Subcutaneous abdominal adipose tissue (tissue), 5 donors: ENCODE measurements around the gene ZSCAN10.
"Not testable (repeated sequence)": the region's sequence is repeated elsewhere in the genome, so short reads cannot be mapped to it uniquely, and the experiment has no call there.

ENCODE experiments used
- H3K27ac ChIP-seq: one replicate; pipeline ENCODE4 v1.7.0; 2013; ENCODE audit warnings: low read depth, mild to moderate bottlenecking, inconsistent platforms, low read length, moderate library complexity
- H3K27me3 ChIP-seq, 5 donors: one replicate each; pipeline ENCODE4 v1.7.0; 2013; ENCODE audit warnings: low read length in 5 of 5, inconsistent platforms in 1 of 5; ENCODE audit not compliant: control insufficient read depth in 5 of 5, insufficient read depth in 4 of 5
- H3K36me3 ChIP-seq, 5 donors: one replicate each; pipeline ENCODE4 v1.7.0; 2013; ENCODE audit warnings: low read length in 5 of 5; ENCODE audit not compliant: control insufficient read depth in 5 of 5, insufficient read depth in 5 of 5
- H3K4me1 ChIP-seq, 5 donors: one replicate each; pipeline ENCODE4 v1.7.0; 2013; ENCODE audit warnings: low read length in 5 of 5, mild to moderate bottlenecking in 3 of 5, moderate library complexity in 1 of 5; ENCODE audit not compliant: control insufficient read depth in 5 of 5, insufficient read depth in 5 of 5
- H3K4me3 ChIP-seq, 5 donors: one replicate each; pipeline ENCODE4 v1.7.0; 2013; ENCODE audit warnings: low read length in 5 of 5, low read depth in 1 of 5
- H3K9ac ChIP-seq, 5 donors: one replicate each; pipeline ENCODE4 v1.7.0; 2013; ENCODE audit warnings: low read length in 5 of 5, mild to moderate bottlenecking in 4 of 5, moderate library complexity in 3 of 5
- H3K9me3 ChIP-seq, 5 donors: one replicate each; pipeline ENCODE4 v1.7.0; 2013; ENCODE audit warnings: low read length in 5 of 5; ENCODE audit not compliant: control insufficient read depth in 5 of 5
- donor health status: healthy.
- donor health status: healthy.
- donor health status: healthy.
- donor health status: healthy.
- donor health status: healthy.

ZSCAN10 gene

DNA sequence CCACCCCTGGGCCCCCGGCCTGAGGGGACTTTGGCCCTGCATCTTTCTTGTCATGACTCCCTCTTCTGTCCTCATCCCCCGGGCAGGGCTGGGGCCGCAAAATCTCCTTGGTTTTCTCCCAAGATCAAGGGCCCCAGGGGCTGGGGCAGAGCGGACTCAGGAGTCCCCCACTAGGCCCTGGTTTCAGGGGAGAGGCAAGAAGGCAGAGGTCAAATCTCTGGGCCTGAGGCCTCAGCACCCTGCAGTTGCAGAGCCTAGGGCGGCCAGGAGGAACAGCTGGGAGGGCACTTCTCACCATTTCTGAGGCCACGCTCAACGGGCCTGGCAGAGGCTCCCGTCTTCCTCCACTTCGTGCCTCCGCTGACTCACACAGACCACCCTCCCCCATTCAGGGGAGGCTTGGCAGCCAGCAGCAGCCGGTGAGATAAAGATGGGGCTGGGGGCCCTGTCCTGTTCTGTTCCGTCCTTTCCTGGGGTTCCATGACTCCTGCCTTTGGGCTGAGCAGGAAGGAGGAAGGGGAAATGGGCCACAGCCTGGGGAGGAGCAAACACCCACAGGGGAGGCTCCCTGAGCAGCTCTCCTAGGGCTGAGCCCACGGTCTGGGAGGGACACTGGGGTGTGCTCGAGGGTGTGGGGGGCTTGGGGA is 12.4 kb downstream of the ZSCAN10 start:
- H3K27me3 ChIP-seq: peaks cover 0 to 5% (median 0%) of the 10 kb centered on the region in 5 donors
- H3K27ac ChIP-seq: peak overlapping the region; percentile 70
- peak overlapping the region; percentile 50 to 65 (median 62) for H3K4me3 ChIP-seq
- no peaks in the 10 kb centered on the region for H3K9me3 ChIP-seq
- H3K36me3 ChIP-seq: no peaks in the 10 kb centered on the region
- peaks cover 3 to 37% (median 26%) of the 10 kb centered on the region in 5 donors for H3K4me1 ChIP-seq
- peak overlapping the region in 3 of 5 donors; percentile 52 to 69 (median 57) for H3K9ac ChIP-seq

DNA sequence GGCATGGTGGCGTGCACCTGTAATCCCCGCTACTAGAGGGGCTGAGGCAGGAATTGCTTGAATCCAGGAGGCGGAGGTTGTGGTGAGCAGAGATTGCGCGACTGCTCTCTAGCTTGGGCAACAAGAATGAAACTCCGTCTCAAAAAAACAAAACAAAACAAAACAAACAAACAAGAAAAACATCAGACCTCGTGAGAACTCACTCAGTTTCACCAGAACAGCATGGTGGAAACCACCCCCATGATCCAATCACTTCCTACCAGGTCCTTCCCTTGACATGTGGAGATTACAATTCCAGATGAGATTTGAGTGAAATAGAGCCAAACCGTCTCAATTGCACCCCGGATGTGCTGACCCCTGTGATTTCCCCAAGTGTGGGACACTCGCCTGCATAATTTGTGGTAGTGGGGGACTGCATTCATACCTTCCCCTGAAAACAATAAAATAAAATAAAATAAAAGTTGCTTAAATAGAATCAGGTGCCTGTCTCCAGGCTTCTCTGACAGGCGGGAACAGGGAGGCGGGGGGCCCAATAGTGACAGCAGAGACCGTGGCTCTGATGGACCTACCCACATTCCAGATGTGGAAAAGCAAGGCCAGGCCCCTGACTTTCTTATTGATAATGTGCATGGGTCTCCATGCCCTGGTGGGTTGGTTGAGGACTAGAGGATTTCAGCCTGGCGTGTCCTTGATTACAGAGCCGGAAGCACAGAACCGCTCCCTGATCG is 13.1 kb downstream of the ZSCAN10 start:
- H3K9ac ChIP-seq: peak overlapping the region in 2 of 5 donors; percentile 57 to 69
- H3K27ac ChIP-seq: peak overlapping the region; percentile 70

DNA sequence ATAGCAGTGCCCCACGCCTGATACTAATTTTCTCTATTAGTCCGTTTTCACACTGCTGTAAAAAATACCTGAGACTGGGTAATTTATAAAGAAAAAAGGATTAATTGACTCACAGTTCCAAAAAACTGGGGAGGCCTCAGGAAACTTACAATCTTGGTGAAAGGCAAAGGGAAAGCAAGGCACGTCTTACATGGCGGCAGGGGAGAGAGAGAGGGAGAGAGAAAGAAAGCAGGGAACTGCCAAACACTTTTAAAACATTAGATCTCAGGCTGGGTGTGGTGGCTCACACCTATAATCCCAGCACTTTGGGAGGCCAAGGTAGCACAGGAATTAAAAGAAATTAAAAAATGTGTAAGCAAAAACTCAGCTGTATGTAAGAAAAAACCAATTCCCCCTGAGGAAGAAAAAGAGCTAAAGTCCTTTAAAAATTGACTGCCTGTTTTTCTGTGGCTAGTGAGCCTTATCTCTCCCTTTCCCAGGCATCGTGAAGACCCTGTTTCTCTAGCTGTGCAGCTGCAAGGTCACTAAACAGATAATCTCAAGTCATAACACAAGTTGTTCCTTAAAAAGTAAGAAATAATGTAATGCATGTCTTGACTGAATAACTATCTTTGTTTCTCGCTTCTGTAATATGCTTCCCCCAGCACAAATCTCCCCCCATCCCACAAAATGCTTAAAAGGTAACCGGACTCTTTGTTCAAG is 14.0 kb downstream of the ZSCAN10 start:
- peaks cover 3 to 37% (median 26%) of the 10 kb centered on the region in 5 donors for H3K4me1 ChIP-seq
- H3K9me3 ChIP-seq: no peaks in the 10 kb centered on the region
- no peak overlapping the region for H3K4me3 ChIP-seq
- no peak overlapping the region for H3K27ac ChIP-seq
- H3K9ac ChIP-seq: no peak overlapping the region
- peaks cover 0 to 5% (median 0%) of the 10 kb centered on the region in 5 donors for H3K27me3 ChIP-seq
- peaks cover 0 to 2% (median 0%) of the 10 kb centered on the region in 5 donors for H3K36me3 ChIP-seq

More for the DNA sequence above, 13.1 kb downstream of the ZSCAN10 start:
- Histone ChIP-seq H3K36me3 (peaks cover 0 to 2% (median 0%) of the 10 kb centered on the region in 5 donors), H3K4me3 (peak overlapping the region in 4 of 5 donors; percentile 50 to 65 (median 63)), H3K9me3 (no peaks in the 10 kb centered on the region), H3K4me1 (peaks cover 3 to 37% (median 26%) of the 10 kb centered on the region in 5 donors), H3K27me3 (peaks cover 0 to 5% (median 0%) of the 10 kb centered on the region in 5 donors)

DNA sequence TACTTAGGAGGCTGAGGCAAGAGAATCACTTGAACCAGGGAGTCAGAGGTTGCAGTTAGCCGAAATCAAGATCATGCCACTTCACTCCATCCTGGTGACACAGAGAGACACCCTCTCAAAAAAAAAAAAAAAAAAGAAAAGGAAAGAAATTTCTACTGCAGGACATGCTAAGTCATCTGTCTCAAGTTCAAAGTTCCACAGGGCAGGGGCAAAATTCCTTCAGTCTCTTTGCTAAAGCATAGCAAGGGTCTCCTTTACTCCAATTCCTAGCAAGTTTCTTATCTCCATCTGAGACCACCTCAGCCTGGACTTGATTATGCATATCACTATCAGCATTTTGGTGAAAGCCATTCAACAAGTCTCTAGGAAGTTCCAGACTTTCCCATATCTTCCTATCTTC is 14.6 kb downstream of the ZSCAN10 start:
- Histone ChIP-seq H3K36me3 (peaks cover 0 to 2% (median 0%) of the 10 kb centered on the region in 5 donors), H3K4me1 (peaks cover 3 to 37% (median 26%) of the 10 kb centered on the region in 5 donors), H3K9ac (no peak overlapping the region), H3K27ac (no peak overlapping the region), H3K27me3 (peaks cover 0 to 5% (median 0%) of the 10 kb centered on the region in 5 donors), H3K9me3 (no peaks in the 10 kb centered on the region), H3K4me3 (no peak overlapping the region)

DNA sequence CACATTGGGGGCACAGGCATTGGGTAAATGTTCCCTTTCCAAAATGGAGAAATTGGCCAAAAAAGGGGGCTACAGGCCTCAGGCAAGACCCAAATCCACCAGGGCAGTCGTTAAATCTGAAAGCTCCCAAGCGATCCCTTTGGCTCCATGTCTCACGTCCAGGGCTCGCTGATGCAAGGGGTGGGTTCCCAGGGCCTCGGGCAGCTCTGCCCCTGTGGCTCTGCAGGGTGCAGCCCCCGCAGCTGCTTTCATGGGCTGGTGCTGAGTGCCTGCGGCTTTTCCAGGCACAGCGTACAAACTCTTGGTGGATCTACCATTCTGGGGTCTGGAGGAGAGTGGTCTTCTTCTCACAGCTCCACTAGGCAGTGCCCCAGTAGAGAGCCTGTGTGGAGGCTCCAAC is 15.7 kb downstream of the ZSCAN10 start:
- not testable (repeated sequence) for H3K27ac ChIP-seq, H3K36me3 ChIP-seq, H3K4me3 ChIP-seq, H3K9ac ChIP-seq, H3K9me3 ChIP-seq, H3K27me3 ChIP-seq
- H3K4me1 ChIP-seq: peaks cover 3 to 32% (median 26%) of the 10 kb centered on the region in 5 donors

DNA sequence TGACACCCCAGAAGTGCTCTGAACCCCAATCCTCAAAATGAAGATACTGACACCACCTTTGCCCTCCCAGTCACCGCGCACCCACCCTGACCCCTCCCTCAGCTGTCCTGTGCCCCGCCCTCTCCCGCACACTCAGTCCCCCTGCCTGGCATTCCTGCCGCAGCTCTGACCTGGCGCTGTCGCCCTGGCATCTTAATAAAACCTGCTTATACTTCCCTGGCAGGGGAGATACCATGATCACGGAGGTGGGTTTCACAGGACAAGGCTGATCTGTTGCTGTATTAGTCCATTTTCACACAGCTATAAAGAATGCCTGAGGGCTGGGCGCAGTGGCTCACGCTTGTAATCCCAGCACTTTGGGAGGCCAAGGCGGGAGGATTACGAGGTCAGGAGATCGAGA is 17.1 kb downstream of the ZSCAN10 start:
- not testable (repeated sequence) for H3K4me3 ChIP-seq, H3K27me3 ChIP-seq, H3K9ac ChIP-seq, H3K36me3 ChIP-seq, H3K9me3 ChIP-seq, H3K27ac ChIP-seq
- H3K4me1 ChIP-seq: peaks cover 2 to 17% (median 11%) of the 10 kb centered on the region in 5 donors

DNA sequence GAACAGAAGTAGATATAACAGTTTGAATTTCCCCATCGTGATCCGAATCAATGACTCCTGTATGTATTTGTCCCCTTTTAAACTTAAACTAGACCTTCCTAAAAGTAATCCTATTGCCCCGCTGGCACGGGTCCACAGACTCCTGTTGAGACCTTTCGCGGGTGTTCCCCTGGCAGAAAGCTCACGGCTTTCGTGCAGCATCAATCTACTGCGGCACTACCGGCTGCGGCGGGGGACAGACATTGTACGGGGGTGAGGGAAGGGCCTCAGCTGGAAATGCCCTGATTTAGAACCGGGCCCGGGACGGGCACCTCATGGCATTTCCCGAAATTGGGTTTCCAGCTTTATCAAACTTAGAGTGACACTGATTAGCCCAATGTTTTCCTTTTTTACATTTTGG is 19.1 kb downstream of the ZSCAN10 start:
- Histone ChIP-seq H3K9me3 (no peaks in the 10 kb centered on the region), H3K4me3 (no peak overlapping the region), H3K36me3 (peaks cover 0 to 12% (median 2%) of the 10 kb centered on the region in 5 donors), H3K4me1 (peaks cover 0 to 2% (median 0%) of the 10 kb centered on the region in 5 donors), H3K27me3 (no peaks in the 10 kb centered on the region), H3K9ac (no peak overlapping the region), H3K27ac (no peak overlapping the region)

DNA sequence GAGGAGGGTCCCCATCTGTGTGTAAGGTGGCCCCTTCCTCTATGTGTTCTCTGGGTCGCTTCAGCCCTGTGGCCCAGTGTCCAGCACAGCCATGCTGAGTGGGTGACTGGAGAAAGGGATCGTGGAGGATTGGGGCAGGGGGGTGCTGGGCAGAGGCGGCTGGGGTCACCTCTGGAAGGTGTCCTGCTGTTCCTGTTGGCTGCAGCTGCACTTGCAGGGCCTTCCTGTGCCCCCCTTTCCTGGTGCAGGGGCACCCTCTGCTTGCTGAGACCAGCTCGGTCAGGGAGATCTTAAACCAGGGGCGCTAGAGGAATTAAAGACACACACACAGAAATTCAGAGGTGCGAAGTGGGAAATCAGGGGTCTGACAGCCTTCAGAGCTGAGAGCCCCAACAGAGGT is 22.5 kb downstream of the ZSCAN10 start:
- H3K27ac ChIP-seq: no peak overlapping the region
- H3K4me3 ChIP-seq: no peak overlapping the region

DNA sequence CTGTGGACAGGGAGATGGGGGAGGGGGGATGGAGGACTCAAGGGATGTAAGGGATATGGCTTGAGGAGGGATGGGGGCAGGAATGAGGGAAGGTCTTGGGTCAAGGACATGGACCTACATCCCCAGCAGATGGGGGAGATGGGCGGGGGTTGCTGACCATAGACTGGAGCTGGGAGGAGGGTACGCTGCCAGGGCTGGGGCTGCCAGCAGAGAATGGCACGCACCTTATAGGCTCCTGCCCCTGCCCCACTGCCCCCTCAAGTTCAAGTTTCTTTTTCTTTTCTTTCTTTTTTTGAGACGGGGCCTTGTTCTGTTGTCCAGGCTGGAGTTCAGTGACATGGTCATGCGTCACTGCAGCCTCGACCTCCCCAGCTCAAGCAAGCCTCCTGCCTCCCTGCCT is 23.1 kb downstream of the ZSCAN10 start:
- H3K9me3 ChIP-seq, H3K4me3 ChIP-seq, H3K27ac ChIP-seq, H3K9ac ChIP-seq, H3K27me3 ChIP-seq: not testable (repeated sequence)
- H3K4me1 ChIP-seq: peaks cover 0 to 19% (median 0%) of the 10 kb centered on the region in 5 donors
- peaks cover 0 to 12% (median 0%) of the 10 kb centered on the region in 5 donors for H3K36me3 ChIP-seq

More for the DNA sequence above, 22.5 kb downstream of the ZSCAN10 start:
- peaks cover 0 to 7% (median 6%) of the 10 kb centered on the region in 5 donors for H3K27me3 ChIP-seq
- H3K4me1 ChIP-seq: peaks cover 0 to 17% (median 0%) of the 10 kb centered on the region in 5 donors
- no peaks in the 10 kb centered on the region for H3K9me3 ChIP-seq
- H3K9ac ChIP-seq: no peak overlapping the region
- H3K36me3 ChIP-seq: peaks cover 0 to 12% (median 2%) of the 10 kb centered on the region in 5 donors
